Measurements from ENCODE around the gene RNF217.

The RNF217 gene

GRCh38 chr6:124989136-124989983 is 27.1 kb downstream of the RNF217 start:
- DNase-seq (ENCODE audit: low read depth, low spot score) = no peak

DNA sequence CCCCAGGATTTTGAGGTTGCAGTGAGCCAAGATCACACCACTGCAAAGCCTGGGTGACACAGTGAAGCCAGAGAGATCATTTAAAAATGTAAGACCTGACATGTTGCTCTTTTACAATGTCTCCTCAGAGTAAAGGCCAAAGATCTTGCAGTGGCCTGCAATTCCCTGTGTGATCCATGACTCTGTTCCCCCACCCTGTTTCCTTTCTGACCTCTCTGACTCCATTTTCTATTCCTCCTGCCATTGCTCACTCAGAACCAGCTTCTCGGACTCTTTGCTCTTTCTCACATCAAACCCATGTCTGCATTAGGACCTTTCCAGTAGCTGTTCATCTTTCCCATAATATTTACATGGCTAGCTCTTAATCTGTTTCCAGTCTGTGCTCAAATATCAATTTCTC is 28.8 kb downstream of the RNF217 start:
- DNase-seq (ENCODE audit: low read depth, low spot score) = no peak

DNA sequence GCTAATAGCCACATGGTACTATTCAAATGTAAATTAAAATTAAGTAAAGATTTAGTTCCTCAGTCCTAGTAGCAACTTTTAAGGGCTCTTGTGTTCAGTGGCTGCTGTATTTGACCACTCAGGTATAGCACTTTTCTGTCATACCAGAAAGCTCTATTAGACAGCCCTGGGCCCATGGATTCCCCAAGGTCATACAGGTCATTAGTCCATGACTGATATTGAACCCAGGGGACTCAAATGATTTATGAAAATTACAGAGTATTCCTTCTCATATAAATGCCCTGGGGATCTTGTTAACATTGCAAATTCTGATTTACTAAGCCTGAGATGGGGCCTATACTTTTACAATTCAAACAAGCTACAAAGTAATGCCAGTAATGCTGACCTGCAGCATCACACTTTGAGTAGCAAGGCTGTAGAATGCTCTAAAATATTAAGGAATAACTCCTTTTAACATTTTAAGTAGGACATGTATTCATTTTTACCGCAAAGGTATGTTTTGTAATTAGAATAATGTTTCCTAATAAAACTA is 29.6 kb downstream of the RNF217 start:
- DNase-seq (ENCODE audit: low read depth, low spot score) = no peak

- no peak for DNase-seq (ENCODE audit: low read depth, low spot score)
These were observed 31.1 kb downstream of the RNF217 start for GRCh38 chr6:124993327-124993726.

DNA sequence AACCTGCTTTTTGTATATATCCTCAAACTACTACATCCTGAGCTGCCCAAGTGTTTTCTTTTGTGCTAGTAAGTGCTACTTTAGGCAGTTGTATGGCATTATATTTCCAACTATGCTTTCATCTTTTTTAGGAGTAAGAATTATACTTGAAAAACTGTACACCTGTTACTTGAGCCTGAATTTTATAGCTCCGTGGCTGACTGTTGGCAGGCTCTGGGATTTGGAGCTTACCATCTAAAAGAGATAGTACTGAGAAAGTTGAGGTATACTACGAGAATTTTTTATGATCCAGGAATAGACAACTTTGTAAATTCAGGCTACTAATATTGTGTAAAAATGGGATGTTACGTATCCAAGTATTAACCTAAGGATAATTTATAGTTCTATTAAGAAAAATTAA is 32.4 kb downstream of the RNF217 start:
- no peak for DNase-seq (ENCODE audit: low read depth, low spot score)

DNA sequence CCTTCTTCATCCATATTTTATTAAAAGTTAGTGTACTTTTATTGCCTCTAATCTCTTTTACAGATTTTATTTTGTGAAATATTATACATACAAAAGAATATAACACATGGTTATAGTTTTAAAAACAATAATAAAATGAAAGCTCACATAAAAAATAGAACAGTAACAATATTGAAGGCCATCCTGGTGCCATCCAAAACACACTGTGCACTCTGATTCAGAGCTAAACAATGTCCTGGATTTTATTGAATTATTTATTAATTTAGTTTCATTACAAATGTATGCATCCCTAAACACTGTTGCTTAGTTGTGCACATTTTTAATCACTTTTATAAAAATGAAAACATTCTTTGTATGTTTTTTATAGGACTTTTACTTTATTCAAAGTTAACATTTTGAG is 32.9 kb downstream of the RNF217 start:
- no peak for DNase-seq (ENCODE audit: low read depth, low spot score)

- DNase-seq (ENCODE audit: low read depth, low spot score) = no peak
These were observed 33.5 kb downstream of the RNF217 start for GRCh38 chr6:124995645-124996325.

DNA sequence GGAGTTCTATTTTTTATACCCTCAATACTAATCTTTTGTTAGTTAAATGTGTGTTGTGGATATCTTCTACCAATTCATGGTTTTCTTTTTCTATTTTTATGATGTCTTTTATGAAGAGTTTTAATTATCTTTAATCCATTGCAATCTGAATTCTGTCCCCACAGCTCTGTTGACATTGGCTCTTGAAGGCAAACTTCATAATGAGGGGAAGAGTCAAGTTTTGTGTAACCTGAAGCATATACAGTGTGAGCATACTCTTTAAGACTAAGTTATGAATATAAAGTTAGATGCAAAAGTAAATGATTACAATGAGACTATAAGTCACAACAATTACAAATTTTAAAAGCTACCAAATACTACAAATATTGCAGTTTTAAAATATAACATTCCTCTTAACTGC is 34.2 kb downstream of the RNF217 start:
- no peak for DNase-seq (ENCODE audit: low read depth, low spot score)

- no peak for DNase-seq (ENCODE audit: low read depth, low spot score)
These were observed 35.1 kb downstream of the RNF217 start for GRCh38 chr6:124997196-124997875.

DNA sequence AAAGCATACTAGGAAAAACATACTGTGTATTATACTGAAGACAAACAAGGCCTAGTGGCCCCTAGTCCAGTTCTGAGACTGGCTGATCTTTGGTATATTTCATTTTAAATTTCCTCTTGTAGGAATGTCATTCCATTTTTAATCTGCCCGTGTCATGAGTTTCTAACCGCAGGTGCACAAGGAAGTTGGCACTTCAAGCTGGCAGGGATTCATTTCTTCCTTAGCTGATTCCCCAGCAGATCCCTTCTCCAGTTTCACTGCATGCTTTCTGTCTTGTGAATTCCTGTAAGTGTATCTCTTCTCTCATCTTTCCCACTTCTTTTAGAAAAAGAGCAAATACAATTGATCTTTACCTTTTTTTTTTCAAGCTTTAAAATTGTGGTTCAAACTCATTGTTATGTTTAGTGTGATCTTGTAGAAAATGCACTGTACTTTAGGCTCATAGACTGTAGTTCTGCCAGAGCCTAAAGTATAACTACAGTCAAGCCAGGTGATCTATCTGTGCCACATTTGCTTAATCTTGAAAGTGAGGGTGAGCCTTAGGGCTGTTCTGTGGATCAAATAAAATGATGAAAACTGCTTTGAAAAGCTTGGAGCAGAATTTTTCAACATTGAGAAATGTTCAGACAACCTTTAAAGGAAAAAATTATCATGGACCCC is 37.0 kb downstream of the RNF217 start:
- no peak for DNase-seq (ENCODE audit: low read depth, low spot score)

DNA sequence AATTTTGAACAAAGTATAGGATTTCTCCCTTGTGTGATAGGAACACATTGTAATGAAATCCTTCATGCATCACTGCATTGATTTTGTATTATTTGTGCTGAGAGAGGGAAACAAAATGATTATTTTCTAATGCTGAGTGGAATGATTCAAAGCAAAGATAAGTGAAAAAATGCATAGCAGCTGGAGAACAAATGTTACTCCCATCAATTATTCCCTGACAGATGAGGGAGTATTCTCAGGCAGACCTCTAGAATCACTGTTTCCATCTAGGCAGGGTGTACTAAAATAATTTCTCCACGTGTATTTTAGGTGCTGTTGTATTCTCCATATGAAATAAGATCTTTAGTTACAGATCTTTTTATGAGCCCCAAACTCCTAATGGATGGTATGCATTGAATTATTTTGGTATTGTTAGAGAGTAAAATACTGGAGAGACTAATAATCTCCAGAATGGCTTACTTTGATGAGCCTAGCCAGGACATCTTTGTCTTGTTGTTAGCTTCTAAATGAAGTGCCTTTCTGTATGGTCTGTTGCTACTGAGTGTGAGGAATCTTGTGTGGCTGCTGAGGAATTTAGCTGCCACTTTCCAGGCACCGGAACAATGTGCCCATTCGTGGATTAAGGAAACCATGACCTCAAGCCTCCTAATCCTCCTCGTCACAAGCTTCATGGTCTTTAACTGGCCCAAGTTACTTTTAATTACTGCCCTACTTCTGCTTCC is 39.6 kb downstream of the RNF217 start:
- peak; percentile 34 for DNase-seq (ENCODE audit: low read depth, low spot score)

- no peak for DNase-seq (ENCODE audit: low read depth, low spot score)
These were observed 40.1 kb downstream of the RNF217 start for GRCh38 chr6:125002406-125002741.

DNA sequence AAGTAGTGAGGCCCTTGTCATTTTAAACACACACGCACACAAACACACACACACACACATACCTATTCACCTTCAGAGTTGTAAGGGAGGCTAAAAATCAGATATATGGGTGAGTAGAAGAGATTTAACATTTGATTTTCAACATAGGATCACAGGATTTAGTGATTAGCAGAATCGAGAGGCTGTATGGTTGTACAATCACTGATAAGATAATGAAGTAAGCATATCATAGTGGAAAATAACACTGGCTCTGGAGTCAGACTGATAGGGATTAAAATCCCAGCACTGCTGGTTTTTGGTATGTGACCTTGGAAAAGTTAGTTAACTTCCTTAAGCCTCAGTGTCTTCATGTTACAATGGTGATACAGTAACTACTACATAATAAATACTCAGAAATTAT is 40.8 kb downstream of the RNF217 start:
- DNase-seq (ENCODE audit: low read depth, low spot score) = no peak

DNA sequence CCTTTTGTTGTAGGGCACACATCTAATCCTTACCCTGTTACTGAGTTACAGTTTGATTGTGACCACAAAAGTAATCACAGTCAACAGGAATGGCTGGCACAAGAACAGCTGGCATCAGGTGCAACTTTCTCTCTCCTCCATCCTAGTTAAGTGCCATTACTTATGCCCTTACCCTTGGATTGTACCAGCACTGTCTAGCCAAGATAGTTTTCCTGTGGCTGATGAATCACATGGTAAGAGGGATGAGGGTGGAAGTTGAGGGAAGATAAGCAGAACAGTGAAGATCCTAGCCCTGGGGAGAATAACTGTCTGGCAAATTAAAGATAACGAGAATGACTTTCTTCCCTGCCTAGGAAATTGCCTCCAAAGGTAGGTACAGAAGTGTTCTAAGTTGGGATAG is 42.0 kb downstream of the RNF217 start:
- no peak for DNase-seq (ENCODE audit: low read depth, low spot score)

DNA sequence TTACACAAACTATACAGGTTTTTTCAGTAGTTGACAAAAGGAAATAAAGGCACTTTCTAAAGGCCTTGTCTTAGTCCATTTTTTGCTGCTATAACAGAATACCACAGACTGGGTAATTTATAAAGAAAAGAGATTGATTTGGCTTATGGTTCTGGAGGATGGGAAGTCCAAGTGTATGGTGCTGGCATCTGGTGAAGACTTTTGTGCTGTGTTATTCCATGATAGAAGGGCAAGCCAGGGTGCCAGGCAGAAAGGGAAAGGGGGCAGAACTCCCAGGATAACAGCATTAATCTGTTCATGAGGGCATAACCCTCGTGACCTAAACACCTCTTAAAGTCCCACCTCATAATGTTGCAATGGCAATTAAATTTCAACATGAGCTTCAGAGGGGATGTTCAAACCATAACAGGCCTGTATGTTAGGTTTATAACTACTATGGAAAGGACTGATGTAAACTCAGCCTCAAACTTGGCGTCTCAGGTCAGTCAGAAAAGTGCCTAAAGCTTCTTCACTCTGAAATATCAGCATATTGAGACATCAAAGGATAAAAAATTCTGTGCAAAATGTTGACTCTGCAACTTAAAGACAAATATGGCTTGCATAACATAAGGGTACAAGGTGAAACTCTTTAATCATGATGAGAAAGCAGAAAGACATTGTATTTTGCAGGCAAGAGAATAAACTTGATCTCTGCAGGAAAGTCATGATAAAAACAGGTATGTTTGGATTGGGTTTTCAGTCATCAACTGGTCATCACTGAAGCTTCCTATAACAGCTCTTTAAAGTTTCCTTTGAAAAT is 42.8 kb downstream of the RNF217 start:
- no peak for DNase-seq (ENCODE audit: low read depth, low spot score)

GRCh38 chr6:125008261-125008703 is 46.0 kb downstream of the RNF217 start:
- DNase-seq (ENCODE audit: low read depth, low spot score) = no peak

- DNase-seq (ENCODE audit: low read depth, low spot score) = no peak
These were observed 46.7 kb downstream of the RNF217 start for GRCh38 chr6:125008957-125009356.

- DNase-seq (ENCODE audit: low read depth, low spot score) = no peak
These were observed 47.3 kb downstream of the RNF217 start for GRCh38 chr6:125009578-125009977.

- DNase-seq (ENCODE audit: low read depth, low spot score) = no peak
These were observed 51.9 kb downstream of the RNF217 start for GRCh38 chr6:125013938-125014660.

DNA sequence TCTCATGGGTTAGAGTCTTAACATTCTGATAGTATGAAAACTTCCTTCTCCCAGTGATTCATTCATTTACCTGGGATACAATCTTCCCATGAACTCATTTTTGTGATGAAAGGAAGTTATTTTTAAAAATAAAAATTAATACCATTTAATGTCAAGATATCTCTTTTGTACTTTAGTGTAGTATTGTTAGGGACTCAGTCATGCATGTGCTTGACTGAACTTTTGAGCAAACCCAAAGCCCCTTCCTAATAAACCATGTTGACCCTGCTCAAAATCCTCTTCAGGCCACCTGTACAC is 52.4 kb downstream of the RNF217 start:
- no peak for DNase-seq (ENCODE audit: low read depth, low spot score)

Data from ELF-1 (cell line).